Measurements from ENCODE around the gene MAEA.

MAEA gene

GRCh38 chr4:1375051-1375721 is 85.5 kb downstream of the MAEA start:
- Histone ChIP-seq H3K36me3 (ENCODE audit: control insufficient read depth, insufficient read depth, low read length) (no peaks in the 10 kb centered on the region), H3K9ac (no peak overlapping the region), H3K27ac (no peak overlapping the region), H3K4me3 (ENCODE audit: low read depth, low read length) (no peak overlapping the region), H3K4me2 (ENCODE audit: low read length) (no peak overlapping the region), H3K4me1 (no peaks in the 10 kb centered on the region), H3K79me2 (no peaks in the 10 kb centered on the region), H3K27me3 (ENCODE audit: control insufficient read depth, insufficient read depth, low read length) (no peaks in the 10 kb centered on the region), H3K9me3 (ENCODE audit: control insufficient read depth, low read length) (no peaks in the 10 kb centered on the region), H2AFZ (no peak overlapping the region)
- TF ChIP-seq CTCF (IDR thresholded peaks at IDR 0.05) = no peak

DNA sequence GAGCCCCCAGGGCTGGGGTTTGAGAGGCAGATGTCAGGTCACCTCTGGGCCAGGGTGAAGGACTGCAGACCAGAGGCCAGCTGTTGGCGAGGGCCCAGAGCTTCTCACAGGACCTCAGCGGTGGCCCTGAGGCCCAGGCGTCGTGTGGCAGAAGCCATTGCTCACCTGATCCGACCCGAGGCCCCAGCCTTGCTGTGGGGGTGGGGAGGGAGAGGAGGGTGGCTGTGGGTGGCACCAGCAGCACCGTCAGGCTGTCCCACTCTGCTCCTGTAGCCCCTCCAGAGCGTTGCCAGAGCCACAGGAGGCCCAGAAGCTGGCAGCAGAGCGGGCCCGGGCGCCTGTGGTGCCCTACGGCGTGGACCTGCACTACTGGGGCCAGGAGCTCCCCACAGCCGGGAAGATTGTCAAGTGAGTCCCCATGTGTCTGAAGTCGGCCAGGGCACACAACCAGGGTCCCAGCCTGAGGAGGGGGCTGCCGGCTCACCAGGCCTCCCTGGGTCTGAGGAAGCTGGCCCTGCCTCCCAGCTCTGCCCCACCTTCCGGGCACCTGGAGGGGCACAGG is 86.2 kb downstream of the MAEA start:
- Histone ChIP-seq H3K36me3 (ENCODE audit: control insufficient read depth, insufficient read depth, low read length) (no peaks in the 10 kb centered on the region), H3K79me2 (no peaks in the 10 kb centered on the region), H3K27ac (no peak overlapping the region)

DNA sequence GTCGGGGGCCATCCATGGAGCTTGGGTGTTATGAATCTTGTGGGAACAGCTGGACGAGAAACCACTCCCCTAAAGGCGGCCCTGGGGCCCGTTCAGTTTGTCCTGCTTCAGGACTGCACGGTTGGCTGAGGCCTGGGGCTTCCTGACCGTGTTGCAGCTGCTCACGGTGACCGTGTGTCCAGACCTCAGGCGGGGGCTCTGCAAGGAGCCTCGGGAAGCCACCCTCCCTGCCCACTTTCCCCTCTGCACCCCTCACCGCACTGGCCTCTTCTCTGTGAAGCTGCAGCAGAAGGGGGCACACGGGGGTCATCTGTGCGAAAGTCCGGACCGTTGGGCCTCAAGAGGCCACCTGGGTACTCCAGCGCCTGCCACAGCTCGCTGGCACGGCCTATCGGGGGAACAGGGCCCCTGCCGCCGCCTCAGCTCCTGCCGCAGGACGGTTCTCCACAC is 86.7 kb downstream of the MAEA start:
- Histone ChIP-seq H3K4me2 (ENCODE audit: low read length) (no peak overlapping the region), H3K9me3 (ENCODE audit: control insufficient read depth, low read length) (no peaks in the 10 kb centered on the region), H3K36me3 (ENCODE audit: control insufficient read depth, insufficient read depth, low read length) (no peaks in the 10 kb centered on the region), H3K27me3 (ENCODE audit: control insufficient read depth, insufficient read depth, low read length) (no peaks in the 10 kb centered on the region), H3K9ac (no peak overlapping the region), H2AFZ (no peak overlapping the region), H3K27ac (no peak overlapping the region), H3K4me1 (no peaks in the 10 kb centered on the region), H3K79me2 (no peaks in the 10 kb centered on the region), H3K4me3 (ENCODE audit: low read depth, low read length) (no peak overlapping the region)
- TF ChIP-seq CTCF (IDR thresholded peaks at IDR 0.05) = no peak

More for the DNA sequence above, 86.2 kb downstream of the MAEA start:
- Histone ChIP-seq H2AFZ (no peak overlapping the region), H3K9ac (no peak overlapping the region), H3K4me2 (ENCODE audit: low read length) (no peak overlapping the region), H3K27me3 (ENCODE audit: control insufficient read depth, insufficient read depth, low read length) (no peaks in the 10 kb centered on the region), H3K9me3 (ENCODE audit: control insufficient read depth, low read length) (no peaks in the 10 kb centered on the region), H3K4me1 (no peaks in the 10 kb centered on the region), H3K4me3 (ENCODE audit: low read depth, low read length) (no peak overlapping the region)
- TF ChIP-seq CTCF (IDR thresholded peaks at IDR 0.05) = no peak

DNA sequence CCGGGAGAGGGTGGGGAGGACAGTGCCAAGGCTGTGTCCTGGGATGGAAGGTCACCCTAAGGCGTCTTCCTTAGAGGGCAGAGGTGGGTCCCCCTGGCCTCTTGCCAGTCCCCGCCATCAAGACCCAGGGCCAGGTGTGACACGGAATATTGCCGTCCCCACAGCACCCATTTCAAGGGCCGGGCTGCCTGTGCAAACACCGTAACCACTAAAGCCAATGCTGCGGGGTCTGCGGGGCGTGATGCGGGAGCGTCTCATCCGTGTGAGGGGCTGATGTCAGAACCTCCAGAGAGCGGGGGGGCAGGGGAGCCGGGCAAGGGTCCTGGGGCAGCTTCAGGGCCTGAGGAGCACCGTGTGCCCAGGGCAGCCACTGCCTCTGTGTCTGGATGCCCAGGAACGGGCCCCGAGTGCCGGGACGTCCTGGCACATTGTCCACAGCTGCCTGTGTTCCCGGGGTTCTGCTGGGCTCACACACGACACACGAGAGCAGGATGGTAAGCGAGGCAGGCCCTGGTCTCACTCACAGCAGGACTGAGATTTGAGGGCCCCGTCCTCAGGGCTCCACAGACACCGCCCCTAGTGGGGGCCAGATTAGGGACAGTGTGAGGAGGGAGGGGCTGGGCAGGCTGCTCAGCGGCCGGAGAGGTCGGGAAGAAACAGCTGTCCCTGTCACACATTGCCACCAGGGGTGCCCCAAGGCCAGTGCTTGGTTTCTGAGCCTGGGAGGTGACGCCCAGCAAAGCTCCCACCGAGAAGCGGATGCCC is 87.3 kb downstream of the MAEA start:
- H3K36me3 ChIP-seq (ENCODE audit: control insufficient read depth, insufficient read depth, low read length) = no peaks in the 10 kb centered on the region
- no peak for TF ChIP-seq CTCF (IDR thresholded peaks at IDR 0.05)
- H3K27ac ChIP-seq = no peak overlapping the region
- H3K27me3 ChIP-seq (ENCODE audit: control insufficient read depth, insufficient read depth, low read length) = no peaks in the 10 kb centered on the region
- H3K4me1 ChIP-seq = no peaks in the 10 kb centered on the region
- H3K4me2 ChIP-seq (ENCODE audit: low read length) = no peak overlapping the region
- no peaks in the 10 kb centered on the region for H3K79me2 ChIP-seq
- no peak overlapping the region for H3K9ac ChIP-seq
- H2AFZ ChIP-seq = no peak overlapping the region
- H3K4me3 ChIP-seq (ENCODE audit: low read depth, low read length) = no peak overlapping the region
- H3K9me3 ChIP-seq (ENCODE audit: control insufficient read depth, low read length) = no peaks in the 10 kb centered on the region
